ENCODE results near the gene UBE2Z. TPM values are rescaled to one million over a fixed set of nuclear protein-coding genes. Genes with fewer than 3 reads are reported as not detected.

UBE2Z gene
- total and polyA plus RNA-seq, 4 donors, result 10.5 to 23.8 (median 18.8) TPM

GRCh38 chr17:48908853-48909394 is 717 bp downstream of the UBE2Z start:
- peaks cover 4 to 24% (median 21%) of the 10 kb centered on the region in 4 donors for H3K4me1 ChIP-seq (ENCODE audit: control insufficient read depth in 4 of 4, insufficient read depth in 4 of 4, low read length in 3 of 4)

DNA sequence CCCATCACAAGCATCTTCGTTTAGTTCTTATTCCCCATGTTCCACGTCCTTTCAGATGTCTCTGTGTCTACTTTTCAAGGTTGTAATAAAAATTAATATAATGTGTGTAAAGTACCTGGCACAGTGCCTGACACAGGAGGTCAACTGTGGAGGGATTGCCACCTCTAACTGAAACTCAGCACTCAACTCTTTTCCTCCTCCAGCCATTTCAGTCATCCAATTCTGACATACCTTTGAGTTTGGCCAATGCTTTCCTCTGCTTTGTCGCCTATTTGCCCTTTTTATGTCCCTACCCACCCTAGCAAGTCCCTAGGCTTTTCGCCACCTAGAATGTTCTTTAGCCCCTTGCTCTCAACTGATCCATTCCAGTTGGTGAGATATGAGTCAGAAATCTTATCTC is 1.6 kb downstream of the UBE2Z start:
- Histone ChIP-seq H3K4me1 (ENCODE audit: control insufficient read depth in 4 of 4, insufficient read depth in 4 of 4, low read length in 3 of 4) (peaks cover 4 to 24% (median 21%) of the 10 kb centered on the region in 4 donors), H3K9me3 (ENCODE audit: control insufficient read depth in 4 of 4, low read length in 3 of 4) (no peaks in the 10 kb centered on the region), H3K9ac (ENCODE audit: low read depth in 1 of 2, low read length in 2 of 2) (no peak overlapping the region), H3K36me3 (ENCODE audit: control insufficient read depth in 4 of 4, insufficient read depth in 3 of 4, low read depth in 1 of 4, low read length in 3 of 4) (peaks cover 0 to 16% (median 8%) of the 10 kb centered on the region in 4 donors), H3K27me3 (ENCODE audit: control insufficient read depth in 4 of 4, insufficient read depth in 4 of 4, low read length in 3 of 4) (no peaks in the 10 kb centered on the region), H3K27ac (ENCODE audit: low read depth in 1 of 2, low read length in 2 of 2) (no peak overlapping the region), H3K4me3 (ENCODE audit: low read depth in 1 of 3, low read length in 3 of 3) (no peak overlapping the region)
- WGBS, result 63% methylated on average over 4 of the region's 4 CpGs
- no peak for DNase-seq (ENCODE audit: low spot score)
- TF ChIP-seq HNF4A (conservative IDR thresholded peaks at IDR 0.05) (no peak), GABPA (IDR thresholded peaks at IDR 0.05 in 1 of 2, conservative IDR thresholded peaks at IDR 0.05 in 1 of 2) (no peak), NR2F2 (IDR thresholded peaks at IDR 0.05) (no peak), TAF1 (conservative IDR thresholded peaks at IDR 0.05) (no peak), EGR1 (IDR thresholded peaks at IDR 0.05; ENCODE audit: low read depth in 2 of 2) (no peak), YY1 (IDR thresholded peaks at IDR 0.05) (no peak), FOXA1 (IDR thresholded peaks at IDR 0.05) (no peak), RXRA (IDR thresholded peaks at IDR 0.05) (no peak), REST (IDR thresholded peaks at IDR 0.05) (no peak), CTCF (IDR thresholded peaks at IDR 0.05; ENCODE audit: low read depth, low read length, missing input control) (no peak), SP1 (IDR thresholded peaks at IDR 0.05) (no peak), FOXA2 (IDR thresholded peaks at IDR 0.05) (no peak), HNF4G (IDR thresholded peaks at IDR 0.05) (no peak)
- TF ChIP-seq, protein P1, sequence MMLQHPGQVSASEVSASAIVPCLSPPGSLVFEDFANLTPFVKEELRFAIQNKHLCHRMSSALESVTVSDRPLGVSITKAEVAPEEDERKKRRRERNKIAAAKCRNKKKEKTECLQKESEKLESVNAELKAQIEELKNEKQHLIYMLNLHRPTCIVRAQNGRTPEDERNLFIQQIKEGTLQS (IDR thresholded peaks at IDR 0.05), result no peak

More at GRCh38 chr17:48908853-48909394, 717 bp downstream of the UBE2Z start:
- peak; percentile 83 for DNase-seq (ENCODE audit: low spot score)
- Histone ChIP-seq H3K27me3 (ENCODE audit: control insufficient read depth in 4 of 4, insufficient read depth in 4 of 4, low read length in 3 of 4) (no peaks in the 10 kb centered on the region), H3K27ac (ENCODE audit: low read depth in 1 of 2, low read length in 2 of 2) (peak overlapping the region; percentile 71 to 81), H3K9me3 (ENCODE audit: control insufficient read depth in 4 of 4, low read length in 3 of 4) (no peaks in the 10 kb centered on the region), H3K9ac (ENCODE audit: low read depth in 1 of 2, low read length in 2 of 2) (peak overlapping the region; percentile 43 to 51), H3K4me3 (ENCODE audit: low read depth in 1 of 3, low read length in 3 of 3) (peak overlapping the region; percentile 59 to 97 (median 63)), H3K36me3 (ENCODE audit: control insufficient read depth in 4 of 4, insufficient read depth in 3 of 4, low read depth in 1 of 4, low read length in 3 of 4) (peaks cover 0 to 15% (median 8%) of the 10 kb centered on the region in 4 donors)
- TF ChIP-seq HNF4A (conservative IDR thresholded peaks at IDR 0.05) (no peak), RXRA (IDR thresholded peaks at IDR 0.05) (no peak), TAF1 (conservative IDR thresholded peaks at IDR 0.05) (no peak), MAX (IDR thresholded peaks at IDR 0.05) (no peak), CTCF (IDR thresholded peaks at IDR 0.05; ENCODE audit: low read depth, low read length, missing input control) (no peak), HNF4G (IDR thresholded peaks at IDR 0.05) (no peak)
- TF ChIP-seq, protein P2, sequence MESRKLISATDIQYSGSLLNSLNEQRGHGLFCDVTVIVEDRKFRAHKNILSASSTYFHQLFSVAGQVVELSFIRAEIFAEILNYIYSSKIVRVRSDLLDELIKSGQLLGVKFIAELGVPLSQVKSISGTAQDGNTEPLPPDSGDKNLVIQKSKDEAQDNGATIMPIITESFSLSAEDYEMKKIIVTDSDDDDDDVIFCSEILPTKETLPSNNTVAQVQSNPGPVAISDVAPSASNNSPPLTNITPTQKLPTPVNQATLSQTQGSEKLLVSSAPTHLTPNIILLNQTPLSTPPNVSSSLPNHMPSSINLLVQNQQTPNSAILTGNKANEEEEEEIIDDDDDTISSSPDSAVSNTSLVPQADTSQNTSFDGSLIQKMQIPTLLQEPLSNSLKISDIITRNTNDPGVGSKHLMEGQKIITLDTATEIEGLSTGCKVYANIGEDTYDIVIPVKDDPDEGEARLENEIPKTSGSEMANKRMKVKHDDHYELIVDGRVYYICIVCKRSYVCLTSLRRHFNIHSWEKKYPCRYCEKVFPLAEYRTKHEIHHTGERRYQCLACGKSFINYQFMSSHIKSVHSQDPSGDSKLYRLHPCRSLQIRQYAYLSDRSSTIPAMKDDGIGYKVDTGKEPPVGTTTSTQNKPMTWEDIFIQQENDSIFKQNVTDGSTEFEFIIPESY (IDR thresholded peaks at IDR 0.05), result no peak
- 2% methylated on average over 36 of the region's 36 CpGs for WGBS

Measured in liver (tissue), 9 donors.